H1 (cell line): ENCODE data around the gene UGT2B15.

Experiments used
- CREB1 ChIP-seq: IDR thresholded peaks from 2 replicates; pipeline ENCODE4 v1.6.1; 2012; ENCODE audit warnings: inconsistent platforms
- CTCF ChIP-seq, 3 experiments: IDR thresholded peaks; 1 replicate in 2 of 3; 2 replicates in 1 of 3; pipeline versions ENCODE4 v1.5.1 to v1.6.1; 2011; ENCODE audit warnings: low read length in 3 of 3, mild to moderate bottlenecking in 3 of 3, inconsistent platforms in 2 of 3, low read depth in 1 of 3, moderate library complexity in 1 of 3; ENCODE audit not compliant: insufficient read depth in 1 of 3; ENCODE audit errors: control extremely low read depth in 1 of 3
- EP300 ChIP-seq, 2 experiments: IDR thresholded peaks; 1 replicate in 1 of 2; 2 replicates in 1 of 2; pipeline ENCODE4 v1.6.1; 2011 to 2012; ENCODE audit warnings: low read depth in 2 of 2, low read length in 2 of 2, mild to moderate bottlenecking in 2 of 2, borderline replicate concordance in 1 of 2, inconsistent platforms in 1 of 2, moderate library complexity in 1 of 2
- EZH2 ChIP-seq: fragments of 200-600 bp; sonication (generic); IDR thresholded peaks from 2 replicates; pipeline ENCODE4 v1.7.1; 2012; ENCODE audit warnings: low read depth, mild to moderate bottlenecking, moderate library complexity, low read length, inconsistent platforms; ENCODE audit not compliant: severe bottlenecking
- HDAC2 ChIP-seq, 2 experiments: fragments of 300-600 bp in 1 of 2; sonication (generic) in 1 of 2; IDR thresholded peaks; 2 replicates each; pipeline ENCODE4 v1.6.1; 2011 to 2012; ENCODE audit warnings: low read depth in 2 of 2, low read length in 2 of 2, mild to moderate bottlenecking in 2 of 2, moderate library complexity in 2 of 2, borderline replicate concordance in 1 of 2, inconsistent platforms in 1 of 2
- JUND ChIP-seq: IDR thresholded peaks from 2 replicates; pipeline ENCODE4 v1.6.1; 2011; ENCODE audit warnings: mild to moderate bottlenecking, improper control_type of control experiment, low read length
- POLR2A ChIP-seq, 2 experiments: IDR thresholded peaks; 1 replicate in 1 of 2; 2 replicates in 1 of 2; pipeline ENCODE4 v1.6.1; 2011; ENCODE audit warnings: low read depth in 2 of 2, low read length in 2 of 2, mild to moderate bottlenecking in 2 of 2; ENCODE audit errors: control extremely low read depth in 1 of 2
- RBBP5 ChIP-seq: IDR thresholded peaks from 2 replicates; pipeline ENCODE4 v1.7.1; 2012; ENCODE audit warnings: low read depth, mild to moderate bottlenecking, inconsistent platforms, low read length, moderate library complexity, borderline replicate concordance
- SP1 ChIP-seq: IDR thresholded peaks from 2 replicates; pipeline ENCODE4 v1.6.1; 2011; ENCODE audit warnings: low read depth, low read length
- SRF ChIP-seq: IDR thresholded peaks from 2 replicates; pipeline ENCODE4 v1.6.1; 2011; ENCODE audit warnings: mild to moderate bottlenecking, low read depth, low read length, moderate library complexity
- TAF1 ChIP-seq: IDR thresholded peaks from 2 replicates; pipeline ENCODE4 v1.6.1; 2011; ENCODE audit warnings: mild to moderate bottlenecking, low read depth, low read length
- TF ChIP-seq, protein P1 (sequence below): IDR thresholded peaks from 2 replicates; pipeline ENCODE4 v1.6.1; 2012; ENCODE audit warnings: low read length, inconsistent platforms

DNA sequence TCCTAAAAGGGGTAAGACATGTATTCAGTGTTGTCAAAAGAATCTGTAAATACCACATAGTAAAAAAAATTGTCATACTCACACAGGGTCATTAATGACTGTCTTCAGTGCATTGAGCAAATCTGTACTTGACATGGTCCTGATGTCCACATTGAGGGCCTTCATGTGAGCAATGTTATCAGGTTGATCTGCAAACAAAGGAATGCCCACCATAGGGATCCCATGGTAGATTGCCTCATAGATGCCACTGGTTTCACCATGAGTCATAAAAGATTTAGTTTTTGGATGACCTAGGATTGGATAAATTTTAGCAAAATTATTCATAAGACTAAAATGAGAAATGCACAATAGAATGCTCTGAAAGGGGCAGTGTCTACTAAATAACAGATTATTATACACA is 38.1 kb upstream of the UGT2B15 start:
- TF ChIP-seq EP300 (IDR thresholded peaks at IDR 0.05; ENCODE audit: borderline replicate concordance in 1 of 2, low read depth in 2 of 2, low read length in 2 of 2) (no peak), CREB1 (no peak), SRF (no peak), POLR2A (IDR thresholded peaks at IDR 0.05; ENCODE audit: control extremely low read depth in 1 of 2, low read depth in 2 of 2, low read length in 2 of 2) (no peak), HDAC2 (IDR thresholded peaks at IDR 0.05; ENCODE audit: borderline replicate concordance in 1 of 2, low read depth in 2 of 2, low read length in 2 of 2) (no peak), RBBP5 (no peak), TAF1 (no peak), EZH2 (no peak), CTCF (IDR thresholded peaks at IDR 0.05; ENCODE audit: control extremely low read depth in 1 of 3, insufficient read depth in 1 of 3, low read depth in 1 of 3, low read length in 3 of 3) (no peak), JUND (no peak), SP1 (no peak)
- TF ChIP-seq, protein P1, sequence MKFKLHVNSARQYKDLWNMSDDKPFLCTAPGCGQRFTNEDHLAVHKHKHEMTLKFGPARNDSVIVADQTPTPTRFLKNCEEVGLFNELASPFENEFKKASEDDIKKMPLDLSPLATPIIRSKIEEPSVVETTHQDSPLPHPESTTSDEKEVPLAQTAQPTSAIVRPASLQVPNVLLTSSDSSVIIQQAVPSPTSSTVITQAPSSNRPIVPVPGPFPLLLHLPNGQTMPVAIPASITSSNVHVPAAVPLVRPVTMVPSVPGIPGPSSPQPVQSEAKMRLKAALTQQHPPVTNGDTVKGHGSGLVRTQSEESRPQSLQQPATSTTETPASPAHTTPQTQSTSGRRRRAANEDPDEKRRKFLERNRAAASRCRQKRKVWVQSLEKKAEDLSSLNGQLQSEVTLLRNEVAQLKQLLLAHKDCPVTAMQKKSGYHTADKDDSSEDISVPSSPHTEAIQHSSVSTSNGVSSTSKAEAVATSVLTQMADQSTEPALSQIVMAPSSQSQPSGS = no peak
